Measurements from ENCODE around the gene NFE2L3.

Gene NFE2L3

GRCh38 chr7:26216049-26216448 is 64.1 kb downstream of the NFE2L3 start:
- H3K4me3 ChIP-seq (ENCODE audit: low read length) = no peak overlapping the region
- no peak for DNase-seq (ENCODE audit: low read depth)
- no peak for TF ChIP-seq CTCF (IDR thresholded peaks at IDR 0.05; ENCODE audit: insufficient read depth, low read depth, low read length, missing control alignments)

DNA sequence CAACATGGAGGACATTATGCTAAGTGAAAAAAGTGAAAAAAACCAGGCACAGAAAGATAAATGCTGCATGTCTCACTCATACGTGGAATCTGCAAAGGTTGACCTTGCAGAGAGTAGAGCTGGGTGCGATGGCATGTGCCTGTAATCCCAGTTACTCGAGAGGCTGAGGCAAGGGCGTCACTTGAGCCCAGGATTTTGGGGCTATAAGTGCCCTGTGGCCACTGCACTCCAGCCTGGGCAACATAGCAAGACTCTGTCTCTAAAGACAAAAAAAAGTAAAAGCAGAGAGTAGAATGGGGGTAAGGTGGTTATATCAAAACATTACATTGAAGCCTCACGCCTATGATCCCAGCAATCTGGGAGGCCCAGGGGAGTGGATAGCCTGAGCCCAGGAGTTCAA is 72.4 kb downstream of the NFE2L3 start:
- no peak for TF ChIP-seq CTCF (IDR thresholded peaks at IDR 0.05; ENCODE audit: insufficient read depth, low read depth, low read length, missing control alignments)
- DNase-seq (ENCODE audit: low read depth) = no peak
- no peak overlapping the region for H3K4me3 ChIP-seq (ENCODE audit: low read length)

- H3K4me3 ChIP-seq (ENCODE audit: low read length) = no peak overlapping the region
- TF ChIP-seq CTCF (IDR thresholded peaks at IDR 0.05; ENCODE audit: insufficient read depth, low read depth, low read length, missing control alignments) = no peak
- DNase-seq (ENCODE audit: low read depth) = no peak
Measured at GRCh38 chr7:26227987-26228386, 76.0 kb downstream of the NFE2L3 start.

DNA sequence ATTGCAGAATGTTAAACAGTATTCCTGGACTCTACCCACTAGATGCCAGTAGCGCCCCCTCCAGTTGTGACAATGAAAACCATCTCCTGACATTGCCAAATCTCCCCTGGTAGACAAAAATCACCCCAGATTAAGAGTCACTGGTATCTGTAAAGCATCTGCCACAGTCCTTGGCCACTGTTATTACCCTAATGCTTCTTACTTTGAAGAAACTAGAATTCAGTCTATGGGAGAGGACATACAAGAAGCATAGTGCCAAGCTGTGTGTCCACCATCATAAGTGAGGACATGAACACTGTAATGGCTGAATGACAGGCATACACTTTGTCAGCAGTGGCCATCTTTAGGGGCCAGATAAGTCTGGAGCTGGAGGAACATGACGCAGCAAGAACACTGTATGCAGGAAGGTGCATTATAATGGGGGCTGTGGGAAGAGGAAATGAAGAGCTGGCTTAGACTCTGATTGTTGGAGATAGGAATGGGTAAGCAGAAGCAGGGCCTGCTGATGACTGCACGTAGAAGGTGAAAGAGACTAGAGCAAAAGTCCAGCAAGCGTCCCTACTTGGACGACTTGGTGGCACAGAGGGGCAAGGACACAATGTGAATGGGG is 82.0 kb downstream of the NFE2L3 start:
- no peak for DNase-seq (ENCODE audit: low read depth)
- no peak for TF ChIP-seq CTCF (IDR thresholded peaks at IDR 0.05; ENCODE audit: insufficient read depth, low read depth, low read length, missing control alignments)
- H3K4me3 ChIP-seq (ENCODE audit: low read length) = no peak overlapping the region

Measured in epithelial cell of esophagus (primary cell).